Thyroid gland (tissue), 4 donors: ENCODE data around the gene PADI2. TPM values are rescaled to one million over a fixed set of nuclear protein-coding genes. Genes with fewer than 3 reads are reported as not detected.

Source experiments
- DNase-seq, 2 donors: peaks; one replicate each; pipeline ENCODE4 v3.0.0-alpha.2; 2019
- H3K27ac ChIP-seq, 3 donors: fragments of 200-600 bp; sonication (generic); 1 replicate in 2 of 3; 2 replicates in 1 of 3; pipeline ENCODE4 v1.5.1; 2016 to 2019; ENCODE audit warnings: mild to moderate bottlenecking in 1 of 3, moderate library complexity in 1 of 3
- H3K27me3 ChIP-seq: fragments of 200-600 bp; sonication (generic); one replicate; pipeline ENCODE4 v1.5.1; 2019
- H3K36me3 ChIP-seq, 2 donors: fragments of 200-600 bp; sonication (generic); one replicate each; pipeline ENCODE4 v1.5.1; 2016 to 2019
- H3K4me1 ChIP-seq, 2 donors: fragments of 200-600 bp; sonication (generic); one replicate each; pipeline ENCODE4 v1.5.1; 2017 to 2019
- H3K4me3 ChIP-seq, 3 donors: fragments of 200-600 bp; sonication (generic); replicated peaks in 1 of 3; 1 replicate in 2 of 3; 2 replicates in 1 of 3; pipeline ENCODE4 v1.5.1; 2016; ENCODE audit warnings: mild to moderate bottlenecking in 1 of 3
- H3K9me3 ChIP-seq: fragments of 200-600 bp; sonication (generic); one replicate; pipeline ENCODE4 v1.5.1; 2017
- POLR2A ChIP-seq, 2 donors: fragments of 450-650 bp; IDR thresholded peaks; one replicate each; pipeline ENCODE4 v1.6.1; 2017; ENCODE audit warnings: antibody characterized with exemption in 2 of 2, mild to moderate bottlenecking in 2 of 2, moderate library complexity in 1 of 2
- WGBS, 2 donors: methylation state at CpG; one replicate each; pipeline ENCODE4 v1.1.5; 2017; 5-methylcytosine and 5-hydroxymethylcytosine counted together
- intact Hi-C: fragments of 100-400 bp; cut with DNase I; formaldehyde crosslinking; loops from one replicate; pipeline ENCODE4 v1.15.1; 2023
- total RNA-seq, 4 donors: library from RNA; depleted of rRNA; stranded (reverse); fragments of >200 nt; gene quantifications; one replicate each; pipeline ENCODE4 v1.2.3, GENCODE V29; 2016
- TF ChIP-seq, protein P1 (sequence below), 6 experiments: fragments of 200-600 bp in 3 of 6; fragments of 450-650 bp in 3 of 6; sonication (generic) in 3 of 6; IDR thresholded peaks; one replicate each; pipeline ENCODE4 v1.5.1; 2016 to 2019; ENCODE audit warnings: antibody characterized with exemption in 6 of 6, mild to moderate bottlenecking in 2 of 6, inconsistent platforms in 1 of 6, moderate library complexity in 1 of 6

The PADI2 gene
- total RNA-seq, 4 donors from 2014 or later: 0.13 to 0.49 (median 0.38) TPM

DNA sequence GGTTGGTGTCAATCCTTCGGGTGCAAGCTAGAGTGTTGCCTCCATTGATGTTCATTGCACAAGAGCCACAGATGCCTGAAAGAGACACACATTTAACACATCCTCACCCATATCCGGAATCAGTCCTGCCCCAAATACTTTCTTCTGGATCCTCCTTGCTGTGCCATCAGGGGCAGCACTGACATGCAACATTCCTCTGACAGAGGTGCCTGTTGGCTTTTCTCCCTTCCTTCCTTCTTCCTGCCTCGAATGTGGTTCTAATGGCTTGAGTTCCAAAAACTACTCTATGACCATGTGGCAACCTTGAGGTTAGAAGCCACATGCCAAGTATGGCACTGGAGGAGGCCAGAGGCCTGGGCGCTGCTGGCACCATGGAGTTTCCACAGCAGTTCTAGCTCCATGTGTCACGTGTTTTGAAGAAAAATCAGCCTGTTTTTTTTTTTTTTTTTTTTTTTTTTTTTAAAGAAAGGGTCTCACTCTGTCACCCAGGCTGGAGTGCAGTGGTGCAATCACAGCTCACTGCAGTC lies 90.5 kb downstream of the PADI2 start:
- no peak overlapping the region for H3K4me3 ChIP-seq
- DNase-seq: no peak
- peak overlapping the region in 1 of 3 donors; percentile 37 for H3K27ac ChIP-seq
- H3K4me1 ChIP-seq: peaks cover 7 to 12% of the 10 kb centered on the region in 2 donors
- WGBS, 2 donors: 84 to 87% methylated on average over 5 of the region's 5 CpGs
- no peak for TF ChIP-seq POLR2A (IDR thresholded peaks at IDR 0.05)
- TF ChIP-seq, protein P1, sequence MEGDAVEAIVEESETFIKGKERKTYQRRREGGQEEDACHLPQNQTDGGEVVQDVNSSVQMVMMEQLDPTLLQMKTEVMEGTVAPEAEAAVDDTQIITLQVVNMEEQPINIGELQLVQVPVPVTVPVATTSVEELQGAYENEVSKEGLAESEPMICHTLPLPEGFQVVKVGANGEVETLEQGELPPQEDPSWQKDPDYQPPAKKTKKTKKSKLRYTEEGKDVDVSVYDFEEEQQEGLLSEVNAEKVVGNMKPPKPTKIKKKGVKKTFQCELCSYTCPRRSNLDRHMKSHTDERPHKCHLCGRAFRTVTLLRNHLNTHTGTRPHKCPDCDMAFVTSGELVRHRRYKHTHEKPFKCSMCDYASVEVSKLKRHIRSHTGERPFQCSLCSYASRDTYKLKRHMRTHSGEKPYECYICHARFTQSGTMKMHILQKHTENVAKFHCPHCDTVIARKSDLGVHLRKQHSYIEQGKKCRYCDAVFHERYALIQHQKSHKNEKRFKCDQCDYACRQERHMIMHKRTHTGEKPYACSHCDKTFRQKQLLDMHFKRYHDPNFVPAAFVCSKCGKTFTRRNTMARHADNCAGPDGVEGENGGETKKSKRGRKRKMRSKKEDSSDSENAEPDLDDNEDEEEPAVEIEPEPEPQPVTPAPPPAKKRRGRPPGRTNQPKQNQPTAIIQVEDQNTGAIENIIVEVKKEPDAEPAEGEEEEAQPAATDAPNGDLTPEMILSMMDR (IDR thresholded peaks at IDR 0.05): no peak
- peaks cover 25 to 30% of the 10 kb centered on the region in 2 donors for H3K36me3 ChIP-seq
- no peaks in the 10 kb centered on the region for H3K9me3 ChIP-seq
- H3K27me3 ChIP-seq: no peaks in the 10 kb centered on the region
- intact Hi-C loops: no loop called here

DNA sequence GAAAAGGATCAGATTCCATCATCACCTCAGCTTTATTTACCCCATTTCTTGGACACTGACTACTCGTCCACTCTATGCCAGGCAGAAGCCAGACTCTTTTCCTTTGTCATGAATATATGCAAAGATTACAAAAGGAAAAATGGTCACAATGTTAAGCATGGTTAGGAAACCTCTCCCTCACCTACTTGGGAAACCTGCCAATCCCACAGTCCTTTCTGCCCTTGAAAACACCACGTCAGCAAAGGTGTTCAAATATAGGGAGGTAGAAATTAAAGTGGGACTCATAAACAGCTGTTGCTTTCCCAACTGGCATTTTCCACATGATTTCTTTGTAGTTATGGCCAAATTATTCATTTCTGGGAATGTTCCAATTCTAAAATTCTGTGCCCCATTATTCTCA lies 91.4 kb downstream of the PADI2 start:
- no peak overlapping the region for H3K4me3 ChIP-seq
- peaks cover 7 to 12% of the 10 kb centered on the region in 2 donors for H3K4me1 ChIP-seq
- 63 to 65% methylated on average over 2 of the region's 2 CpGs for WGBS, 2 donors
- TF ChIP-seq, protein P1 (IDR thresholded peaks at IDR 0.05): no peak
- TF ChIP-seq POLR2A (IDR thresholded peaks at IDR 0.05): no peak
- H3K36me3 ChIP-seq: peaks cover 30 to 38% of the 10 kb centered on the region in 2 donors
- H3K9me3 ChIP-seq: no peaks in the 10 kb centered on the region
- peak in 1 of 2 donors; percentile 26 for DNase-seq
- H3K27me3 ChIP-seq: no peaks in the 10 kb centered on the region
- H3K27ac ChIP-seq: peak overlapping the region in 1 of 3 donors; percentile 37
- intact Hi-C loops: no loop called here

DNA sequence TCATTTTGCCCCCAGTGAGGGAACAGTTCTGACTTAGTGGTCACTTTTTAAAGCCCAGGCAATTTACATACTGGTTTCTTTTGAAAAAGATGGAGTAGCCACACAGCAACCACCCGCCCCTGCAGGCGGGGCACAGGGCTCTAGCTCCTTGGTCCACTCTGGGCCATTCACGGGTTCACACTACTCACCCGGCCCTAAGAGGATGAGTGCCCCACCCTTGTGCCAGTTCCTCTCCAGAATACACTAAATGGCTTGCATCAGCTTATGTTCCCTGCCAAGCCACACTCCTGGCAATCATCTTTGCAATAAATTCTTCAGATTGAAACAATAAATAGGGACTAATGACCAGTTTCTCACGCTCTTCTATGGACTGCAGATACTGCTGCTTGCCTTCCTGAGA lies 91.8 kb downstream of the PADI2 start:
- DNase-seq: no peak
- H3K27me3 ChIP-seq: no peaks in the 10 kb centered on the region

DNA sequence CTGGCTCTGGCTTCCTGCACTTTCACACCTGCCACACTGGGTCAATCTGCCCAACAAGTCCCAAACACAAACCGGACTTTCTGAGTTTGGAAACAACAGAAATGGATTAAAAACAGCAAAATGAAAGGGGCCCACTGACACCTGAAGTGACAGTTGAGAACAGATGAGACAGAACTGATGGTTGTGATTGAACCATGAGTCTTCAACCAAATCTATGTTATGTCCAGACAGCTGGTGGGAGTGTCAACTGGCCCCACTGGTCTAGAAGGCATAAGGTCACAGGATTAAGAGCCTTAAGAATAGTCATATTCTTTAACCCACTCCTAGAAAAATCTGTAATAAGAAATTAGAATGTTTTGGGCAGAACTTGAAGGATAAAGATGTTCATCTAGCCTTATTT lies 94.5 kb downstream of the PADI2 start:
- TF ChIP-seq, protein P1 (IDR thresholded peaks at IDR 0.05): no peak
- TF ChIP-seq POLR2A (IDR thresholded peaks at IDR 0.05): no peak
- H3K27ac ChIP-seq: no peak overlapping the region
- intact Hi-C loops: no loop called here
- 88 to 91% methylated on average over 1 of the region's 1 CpG for WGBS, 2 donors
- H3K4me1 ChIP-seq: peaks cover 7 to 12% of the 10 kb centered on the region in 2 donors
- H3K4me3 ChIP-seq: no peak overlapping the region
- H3K9me3 ChIP-seq: no peaks in the 10 kb centered on the region
- H3K27me3 ChIP-seq: no peaks in the 10 kb centered on the region
- peaks cover 58 to 59% of the 10 kb centered on the region in 2 donors for H3K36me3 ChIP-seq
- no peak for DNase-seq

More for the DNA sequence above, 91.8 kb downstream of the PADI2 start:
- H3K27ac ChIP-seq: peak overlapping the region in 2 of 3 donors; percentile 15 to 37
- TF ChIP-seq, protein P1 (IDR thresholded peaks at IDR 0.05): no peak
- no peak for TF ChIP-seq POLR2A (IDR thresholded peaks at IDR 0.05)
- no peak overlapping the region for H3K4me3 ChIP-seq
- peaks cover 7 to 12% of the 10 kb centered on the region in 2 donors for H3K4me1 ChIP-seq
- H3K36me3 ChIP-seq: peaks cover 33 to 42% of the 10 kb centered on the region in 2 donors
- intact Hi-C loops: no loop called here
- H3K9me3 ChIP-seq: no peaks in the 10 kb centered on the region
- WGBS, 2 donors: 82 to 87% methylated on average over 5 of the region's 5 CpGs

DNA sequence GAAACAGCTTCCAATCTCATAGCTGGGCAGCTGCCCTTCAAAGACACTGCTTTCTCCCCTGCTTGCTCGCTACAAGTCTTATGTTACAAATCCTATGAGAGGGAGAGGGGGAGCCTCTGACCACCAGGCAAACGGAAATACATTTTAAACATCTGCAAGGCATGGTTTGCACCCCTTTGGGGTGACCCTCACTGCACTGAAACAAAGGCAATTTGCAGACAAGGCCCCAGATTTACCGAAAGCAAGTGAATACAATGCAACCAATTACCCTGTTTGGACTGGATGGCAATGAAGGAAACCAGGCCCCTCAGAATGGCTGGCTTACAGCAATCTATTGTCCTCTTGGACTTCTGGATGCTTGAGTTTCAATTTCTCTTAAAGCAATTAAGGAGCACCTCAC lies 95.7 kb downstream of the PADI2 start:
- TF ChIP-seq, protein P1 (IDR thresholded peaks at IDR 0.05): no peak
- no peak for TF ChIP-seq POLR2A (IDR thresholded peaks at IDR 0.05)
- peaks cover 7 to 12% of the 10 kb centered on the region in 2 donors for H3K4me1 ChIP-seq
- peaks cover 64 to 65% of the 10 kb centered on the region in 2 donors for H3K36me3 ChIP-seq
- H3K4me3 ChIP-seq: no peak overlapping the region
- H3K27ac ChIP-seq: no peak overlapping the region
- intact Hi-C loops: no loop called here
- H3K9me3 ChIP-seq: no peaks in the 10 kb centered on the region
- H3K27me3 ChIP-seq: no peaks in the 10 kb centered on the region
- WGBS, 2 donors: 89 to 92% methylated on average over 3 of the region's 3 CpGs
- DNase-seq: no peak
